ENCODE data around the gene AP1S1. TPM values are rescaled to one million over a fixed set of nuclear protein-coding genes. Genes with fewer than 3 reads are reported as not detected.

The AP1S1 gene
- total and polyA plus RNA-seq, 12 donors, result 7.8 to 33.1 (median 11.4) TPM

DNA sequence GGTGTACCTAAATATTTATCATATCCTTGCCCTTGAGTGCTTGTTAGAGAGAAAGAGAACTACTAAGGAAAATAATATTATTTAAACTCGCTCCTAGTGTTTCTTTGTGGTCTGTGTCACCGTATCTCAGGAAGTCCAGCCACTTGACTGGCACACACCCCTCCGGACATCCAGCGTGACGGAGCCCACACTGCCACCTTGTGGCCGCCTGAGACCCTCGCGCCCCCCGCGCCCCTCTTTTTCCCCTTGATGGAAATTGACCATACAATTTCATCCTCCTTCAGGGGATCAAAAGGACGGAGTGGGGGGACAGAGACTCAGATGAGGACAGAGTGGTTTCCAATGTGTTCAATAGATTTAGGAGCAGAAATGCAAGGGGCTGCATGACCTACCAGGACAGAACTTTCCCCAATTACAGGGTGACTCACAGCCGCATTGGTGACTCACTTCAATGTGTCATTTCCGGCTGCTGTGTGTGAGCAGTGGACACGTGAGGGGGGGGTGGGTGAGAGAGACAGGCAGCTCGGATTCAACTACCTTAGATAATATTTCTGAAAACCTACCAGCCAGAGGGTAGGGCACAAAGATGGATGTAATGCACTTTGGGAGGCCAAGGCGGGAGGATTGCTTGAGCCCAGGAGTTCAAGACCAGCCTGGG is 15.9 kb upstream of the AP1S1 start:
- H3K27me3 ChIP-seq, result peaks cover 0 to 9% (median 0%) of the 10 kb centered on the region in 7 donors
- peaks cover 7 to 42% (median 13%) of the 10 kb centered on the region in 9 donors for H3K4me1 ChIP-seq
- H3K9me3 ChIP-seq, result no peaks in the 10 kb centered on the region
- intact Hi-C loops (cut with DNase I), result loop anchor here in 6 of 10 donors (1.0 to 10.0 kb wide), 6 partner anchors 41 to 244 kb away; partner anchors contain the start of genes ACHE (in 1 of the 6) and TRIM56 (in 1 of the 6)
- WGBS, 2 donors, result 7% methylated on average over 16 of the region's 16 CpGs
- DNase-seq (peak; percentile 69 to 82), ATAC-seq (peak; percentile 84 to 94 (median 92))
- H3K27ac ChIP-seq, result peak overlapping the region in 7 of 10 donors; percentile 22 to 84 (median 52)
- peak overlapping the region in 3 of 10 donors; percentile 15 to 33 (median 26) for H3K4me3 ChIP-seq
- peaks cover 0 to 27% (median 0%) of the 10 kb centered on the region in 9 donors for H3K36me3 ChIP-seq
- TF ChIP-seq, protein P1, sequence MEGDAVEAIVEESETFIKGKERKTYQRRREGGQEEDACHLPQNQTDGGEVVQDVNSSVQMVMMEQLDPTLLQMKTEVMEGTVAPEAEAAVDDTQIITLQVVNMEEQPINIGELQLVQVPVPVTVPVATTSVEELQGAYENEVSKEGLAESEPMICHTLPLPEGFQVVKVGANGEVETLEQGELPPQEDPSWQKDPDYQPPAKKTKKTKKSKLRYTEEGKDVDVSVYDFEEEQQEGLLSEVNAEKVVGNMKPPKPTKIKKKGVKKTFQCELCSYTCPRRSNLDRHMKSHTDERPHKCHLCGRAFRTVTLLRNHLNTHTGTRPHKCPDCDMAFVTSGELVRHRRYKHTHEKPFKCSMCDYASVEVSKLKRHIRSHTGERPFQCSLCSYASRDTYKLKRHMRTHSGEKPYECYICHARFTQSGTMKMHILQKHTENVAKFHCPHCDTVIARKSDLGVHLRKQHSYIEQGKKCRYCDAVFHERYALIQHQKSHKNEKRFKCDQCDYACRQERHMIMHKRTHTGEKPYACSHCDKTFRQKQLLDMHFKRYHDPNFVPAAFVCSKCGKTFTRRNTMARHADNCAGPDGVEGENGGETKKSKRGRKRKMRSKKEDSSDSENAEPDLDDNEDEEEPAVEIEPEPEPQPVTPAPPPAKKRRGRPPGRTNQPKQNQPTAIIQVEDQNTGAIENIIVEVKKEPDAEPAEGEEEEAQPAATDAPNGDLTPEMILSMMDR (IDR thresholded peaks at IDR 0.05), result peak; percentile 69 to 90 (median 84)

- DNase-seq, result no peak
- Histone ChIP-seq H3K36me3 (peaks cover 0 to 17% (median 0%) of the 10 kb centered on the region in 9 donors), H3K27me3 (peaks cover 0 to 9% (median 0%) of the 10 kb centered on the region in 7 donors), H3K27ac (no peak overlapping the region), H3K9me3 (no peaks in the 10 kb centered on the region), H3K4me3 (no peak overlapping the region), H3K4me1 (peaks cover 7 to 34% (median 15%) of the 10 kb centered on the region in 9 donors)
- intact Hi-C loops (cut with DNase I), result loop anchor here in 7 of 10 donors (5.0 kb wide), 2 partner anchors 52 to 142 kb away; no protein-coding TSS in a partner anchor
- TF ChIP-seq, protein P1 (IDR thresholded peaks at IDR 0.05), result no peak
- no peak for ATAC-seq
- WGBS, 2 donors, result 30 to 31% methylated on average over 3 of the region's 3 CpGs
These were observed 14.0 kb upstream of the AP1S1 start for GRCh38 chr7:101140339-101140699.

DNA sequence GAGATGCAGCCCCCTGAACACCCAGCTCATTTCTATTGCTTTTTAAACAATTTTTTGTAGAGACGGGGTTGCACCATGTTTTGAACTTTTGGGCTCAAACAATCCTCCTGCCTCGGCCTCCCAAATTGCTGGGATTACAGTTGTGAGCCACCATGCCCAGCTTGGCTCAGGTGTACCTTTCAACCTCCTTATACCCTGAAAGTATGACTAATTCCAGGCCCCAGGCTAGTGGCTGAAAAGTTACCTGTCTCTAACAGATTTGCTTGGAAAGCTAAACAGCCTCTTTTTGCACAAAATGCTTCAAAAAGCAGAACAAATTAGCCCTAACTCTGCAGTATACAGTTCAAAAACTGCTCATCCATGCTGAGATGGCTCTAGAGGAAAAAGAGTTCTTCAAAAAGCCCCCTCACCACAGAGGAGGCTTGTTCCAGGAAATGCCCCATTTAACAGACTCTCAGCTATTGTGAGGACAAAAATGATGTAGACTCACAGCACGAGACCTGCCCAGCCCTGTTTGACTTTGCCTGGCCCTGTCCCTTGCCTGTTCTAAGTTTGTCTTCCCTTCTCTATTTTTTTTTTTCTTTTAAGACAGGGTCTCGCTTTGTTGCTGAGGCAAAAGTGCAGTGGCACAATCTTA is 13.4 kb upstream of the AP1S1 start:
- intact Hi-C loops (cut with DNase I), result loop anchor here in 7 of 10 donors (5.0 kb wide), 2 partner anchors 51 to 141 kb away; no protein-coding TSS in a partner anchor
- Histone ChIP-seq H3K9me3 (no peaks in the 10 kb centered on the region), H3K4me3 (no peak overlapping the region), H3K27ac (no peak overlapping the region), H3K27me3 (peaks cover 0 to 9% (median 0%) of the 10 kb centered on the region in 7 donors), H3K36me3 (peaks cover 0 to 11% (median 0%) of the 10 kb centered on the region in 9 donors), H3K4me1 (peaks cover 7 to 28% (median 15%) of the 10 kb centered on the region in 9 donors)
- ATAC-seq (no peak), DNase-seq (no peak)
- 91% methylated on average over 4 of the region's 4 CpGs for WGBS, 2 donors
- TF ChIP-seq, protein P1 (IDR thresholded peaks at IDR 0.05), result no peak

- ATAC-seq (no peak), DNase-seq (no peak)
- intact Hi-C loops (cut with DNase I), result no loop called here
- TF ChIP-seq, protein P1 (IDR thresholded peaks at IDR 0.05), result no peak
- H3K27me3 ChIP-seq, result peaks cover 0 to 22% (median 13%) of the 10 kb centered on the region in 7 donors
- H3K27ac ChIP-seq, result no peak overlapping the region
- peaks cover 3 to 20% (median 10%) of the 10 kb centered on the region in 9 donors for H3K4me1 ChIP-seq
- no peak overlapping the region for H3K4me3 ChIP-seq
- no peaks in the 10 kb centered on the region for H3K9me3 ChIP-seq
- WGBS, 2 donors, result 83 to 84% methylated on average over 2 of the region's 2 CpGs
- peaks cover 0 to 8% (median 2%) of the 10 kb centered on the region in 9 donors for H3K36me3 ChIP-seq
These were observed 2.2 kb upstream of the AP1S1 start for GRCh38 chr7:101151908-101152651.
